MCF 10A (cell line): Measurements from ENCODE around the gene ITGA11. TPM values are rescaled to one million over a fixed set of nuclear protein-coding genes. Genes with fewer than 3 reads are reported as not detected.

Experiments used
- BruUV-seq: library from RNA; stranded (reverse); fragments of 400-500 nt; replicated peaks from 2 replicates; lab custom pipeline; 2021; lab: Mats Ljungman, UMichigan
- CTCF ChIA-PET: fragments of 300-600 bp; sonication (Branson Sonifier 250); formaldehyde crosslinking; extraction: SDS; loops from one replicate; lab custom pipeline; 2021; ENCODE audit warnings: antibody characterized with exemption, inconsistent platforms; lab: Yijun Ruan, JAX
- POLR2A ChIA-PET: fragments of 300-600, 350-650 bp; sonication (Branson Sonifier 250); formaldehyde crosslinking; extraction: SDS; loops from one replicate; lab custom pipeline; 2020; ENCODE audit warnings: antibody characterized with exemption, inconsistent platforms; lab: Yijun Ruan, JAX
- DNase-seq: peaks from one replicate; pipeline ENCODE4 v3.0.0-alpha.2; 2018; ENCODE audit not compliant: unreplicated experiment
- H3K27ac Mint-ChIP-seq: one replicate; pipeline ENCODE4 v1.8.0; 2022; ENCODE audit warnings: mild to moderate bottlenecking, low read depth, mixed read lengths; ENCODE audit not compliant: unreplicated experiment
- H3K27me3 Mint-ChIP-seq: one replicate; pipeline ENCODE4 v1.8.0; 2022; ENCODE audit warnings: mixed read lengths; ENCODE audit not compliant: insufficient read depth, unreplicated experiment
- H3K36me3 Mint-ChIP-seq: one replicate; pipeline ENCODE4 v1.8.0; 2022; ENCODE audit warnings: mild to moderate bottlenecking, moderate library complexity, mixed read lengths; ENCODE audit not compliant: insufficient read depth, unreplicated experiment
- H3K4me1 Mint-ChIP-seq: one replicate; pipeline ENCODE4 v1.8.0; 2022; ENCODE audit warnings: mixed read lengths; ENCODE audit not compliant: insufficient read depth, unreplicated experiment
- H3K4me3 Mint-ChIP-seq: one replicate; pipeline ENCODE4 v1.8.0; 2022; ENCODE audit warnings: mild to moderate bottlenecking, moderate library complexity, mixed read lengths; ENCODE audit not compliant: unreplicated experiment
- H3K9me3 Mint-ChIP-seq: one replicate; pipeline ENCODE4 v1.8.0; 2022; ENCODE audit warnings: mixed read lengths; ENCODE audit not compliant: unreplicated experiment
- intact Hi-C: fragments of 100-400 bp; cut with micrococcal nuclease; formaldehyde crosslinking; loops from 2 replicates; pipeline ENCODE4 v1.14.1; 2022
- total RNA-seq: library from RNA; stranded (reverse); gene quantifications from 2 replicates; pipeline ENCODE4 v1.2.3, GENCODE V29; 2022
- TF ChIP-seq, protein P1 (sequence below): fragments of 200-600 bp; IDR thresholded peaks from one replicate; pipeline ENCODE4 v1.8.0; 2022; ENCODE audit warnings: antibody characterized with exemption, mild to moderate bottlenecking; ENCODE audit not compliant: unreplicated experiment

The ITGA11 gene
- total RNA-seq, 1 experiment from 2014 or later: 0.19 TPM

GRCh38 chr15:68285259-68285980, 146.5 kb downstream of the ITGA11 start:
- no TSS peak for BruUV-seq
- Mint-ChIP-seq H3K4me3 (no peak overlapping the region), H3K27me3 (no peaks in the 10 kb centered on the region), H3K4me1 (peaks cover 46% of the 10 kb centered on the region), H3K9me3 (no peaks in the 10 kb centered on the region), H3K27ac (peak overlapping the region; percentile 25), H3K36me3 (peaks cover 58% of the 10 kb centered on the region)
- DNase-seq: peak; percentile 46
- ChIA-PET POLR2A (interaction anchor here (0.7 to 2.0 kb wide), 8 partner anchors 9 to 57 kb away, joined by 3 to 22 read pairs (median 6); partner anchors contain the start of gene FEM1B), CTCF (interaction anchor here (0.6 kb wide), 2 partner anchors 21 to 605 kb away, joined by 3 to 4 read pairs; no protein-coding TSS in a partner anchor)
- intact Hi-C loops: no loop called here
- TF ChIP-seq, protein P1, sequence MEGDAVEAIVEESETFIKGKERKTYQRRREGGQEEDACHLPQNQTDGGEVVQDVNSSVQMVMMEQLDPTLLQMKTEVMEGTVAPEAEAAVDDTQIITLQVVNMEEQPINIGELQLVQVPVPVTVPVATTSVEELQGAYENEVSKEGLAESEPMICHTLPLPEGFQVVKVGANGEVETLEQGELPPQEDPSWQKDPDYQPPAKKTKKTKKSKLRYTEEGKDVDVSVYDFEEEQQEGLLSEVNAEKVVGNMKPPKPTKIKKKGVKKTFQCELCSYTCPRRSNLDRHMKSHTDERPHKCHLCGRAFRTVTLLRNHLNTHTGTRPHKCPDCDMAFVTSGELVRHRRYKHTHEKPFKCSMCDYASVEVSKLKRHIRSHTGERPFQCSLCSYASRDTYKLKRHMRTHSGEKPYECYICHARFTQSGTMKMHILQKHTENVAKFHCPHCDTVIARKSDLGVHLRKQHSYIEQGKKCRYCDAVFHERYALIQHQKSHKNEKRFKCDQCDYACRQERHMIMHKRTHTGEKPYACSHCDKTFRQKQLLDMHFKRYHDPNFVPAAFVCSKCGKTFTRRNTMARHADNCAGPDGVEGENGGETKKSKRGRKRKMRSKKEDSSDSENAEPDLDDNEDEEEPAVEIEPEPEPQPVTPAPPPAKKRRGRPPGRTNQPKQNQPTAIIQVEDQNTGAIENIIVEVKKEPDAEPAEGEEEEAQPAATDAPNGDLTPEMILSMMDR: no peak

- ChIA-PET CTCF (interaction anchor here (0.6 kb wide), 2 partner anchors 21 to 605 kb away, joined by 3 to 4 read pairs; no protein-coding TSS in a partner anchor), POLR2A (interaction anchor here (0.7 to 2.0 kb wide), 9 partner anchors 8 to 56 kb away, joined by 3 to 22 read pairs (median 4); partner anchors contain the start of gene FEM1B)
- Mint-ChIP-seq H3K4me3 (no peak overlapping the region), H3K4me1 (peaks cover 53% of the 10 kb centered on the region), H3K27ac (no peak overlapping the region), H3K9me3 (no peaks in the 10 kb centered on the region), H3K36me3 (peaks cover 56% of the 10 kb centered on the region), H3K27me3 (no peaks in the 10 kb centered on the region)
- DNase-seq: no peak
- no TSS peak for BruUV-seq
- intact Hi-C loops: no loop called here
- TF ChIP-seq, protein P1: no peak
These were observed 147.2 kb downstream of the ITGA11 start for GRCh38 chr15:68284616-68285258.

DNA sequence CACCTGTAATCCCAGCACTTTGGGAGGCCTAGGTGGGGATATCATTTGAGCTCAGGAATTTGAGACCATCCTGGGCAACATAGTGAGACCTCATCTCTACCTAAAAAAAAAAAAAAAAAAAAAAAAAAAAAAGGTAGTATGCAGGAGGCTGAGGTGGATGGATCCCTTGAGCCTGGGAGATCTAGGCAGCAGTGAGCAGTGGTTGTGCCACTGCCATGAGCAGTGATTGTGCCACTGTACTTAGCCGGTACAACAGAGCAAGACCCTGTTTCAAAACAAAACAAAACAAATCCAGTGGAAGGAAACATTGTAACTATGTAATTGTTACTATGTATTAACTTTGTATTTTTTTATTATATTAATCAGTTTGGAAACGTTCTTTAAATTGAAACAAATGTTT, 148.6 kb downstream of the ITGA11 start:
- no peak for DNase-seq
- Mint-ChIP-seq H3K36me3 (peaks cover 44% of the 10 kb centered on the region), H3K27me3 (no peaks in the 10 kb centered on the region), H3K27ac (no peak overlapping the region), H3K9me3 (no peaks in the 10 kb centered on the region), H3K4me3 (no peak overlapping the region), H3K4me1 (peaks cover 42% of the 10 kb centered on the region)
- TF ChIP-seq, protein P1: no peak
- ChIA-PET CTCF (interaction anchor here (0.7 to 1.0 kb wide), 2 partner anchors 19 to 755 kb away, joined by 3 read pairs; no protein-coding TSS in a partner anchor), POLR2A (interaction anchor here (7.7 to 16.2 kb wide), 4 partner anchors 10 to 27 kb away, joined by 120 to 415 read pairs (median 292); no protein-coding TSS in a partner anchor)
- intact Hi-C loops: no loop called here
- BruUV-seq: no TSS peak

DNA sequence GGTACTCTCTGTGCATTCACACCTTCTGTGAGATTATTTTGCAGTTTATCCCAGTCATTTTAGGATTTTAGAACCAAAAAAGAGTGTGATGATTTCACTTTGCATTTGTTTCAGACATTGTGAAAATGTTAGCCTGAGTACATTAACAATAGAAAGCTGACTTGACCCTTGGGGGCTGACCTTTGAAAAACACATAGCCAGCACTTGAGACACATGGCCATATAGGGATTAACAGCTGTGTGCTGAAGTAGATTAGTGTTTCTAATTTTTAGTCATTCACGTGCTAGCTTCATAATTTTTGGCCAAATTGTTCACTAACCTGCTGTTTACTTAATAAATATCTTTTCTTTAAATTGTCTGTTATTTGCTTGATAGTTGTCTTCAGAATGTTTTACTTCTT, 151.0 kb downstream of the ITGA11 start:
- H3K27me3 Mint-ChIP-seq: no peaks in the 10 kb centered on the region
- H3K9me3 Mint-ChIP-seq: no peaks in the 10 kb centered on the region
- intact Hi-C loops: no loop called here
- ChIA-PET CTCF (interaction anchor here (0.5 to 2.9 kb wide), 5 partner anchors 14 to 269 kb away, joined by 3 to 22 read pairs (median 7); no protein-coding TSS in a partner anchor), POLR2A (interaction anchor here (0.6 to 16.2 kb wide), 11 partner anchors 10 to 1937 kb away, joined by 3 to 415 read pairs (median 9); partner anchors contain the start of gene CLN6)
- H3K4me3 Mint-ChIP-seq: peak overlapping the region; percentile 85
- no TSS peak for BruUV-seq
- peaks cover 44% of the 10 kb centered on the region for H3K4me1 Mint-ChIP-seq
- DNase-seq: no peak
- peak overlapping the region; percentile 99 for H3K27ac Mint-ChIP-seq
- TF ChIP-seq, protein P1: no peak
- peaks cover 24% of the 10 kb centered on the region for H3K36me3 Mint-ChIP-seq
